GM21717 (cell line): ENCODE data around the gene FARP1.

Source experiments
- ATAC-seq: cut with Tn5 transposase; IDR thresholded peaks from one replicate; pipeline ENCODE4 v1.9.1; 2021; ENCODE audit warnings: mild to moderate bottlenecking, moderate library complexity; ENCODE audit not compliant: unreplicated experiment

FARP1 gene

GRCh38 chr13:98275681-98276171 is 132.8 kb downstream of the FARP1 start:
- no peak for ATAC-seq

GRCh38 chr13:98276486-98276885 is 133.6 kb downstream of the FARP1 start:
- ATAC-seq, result no peak

DNA sequence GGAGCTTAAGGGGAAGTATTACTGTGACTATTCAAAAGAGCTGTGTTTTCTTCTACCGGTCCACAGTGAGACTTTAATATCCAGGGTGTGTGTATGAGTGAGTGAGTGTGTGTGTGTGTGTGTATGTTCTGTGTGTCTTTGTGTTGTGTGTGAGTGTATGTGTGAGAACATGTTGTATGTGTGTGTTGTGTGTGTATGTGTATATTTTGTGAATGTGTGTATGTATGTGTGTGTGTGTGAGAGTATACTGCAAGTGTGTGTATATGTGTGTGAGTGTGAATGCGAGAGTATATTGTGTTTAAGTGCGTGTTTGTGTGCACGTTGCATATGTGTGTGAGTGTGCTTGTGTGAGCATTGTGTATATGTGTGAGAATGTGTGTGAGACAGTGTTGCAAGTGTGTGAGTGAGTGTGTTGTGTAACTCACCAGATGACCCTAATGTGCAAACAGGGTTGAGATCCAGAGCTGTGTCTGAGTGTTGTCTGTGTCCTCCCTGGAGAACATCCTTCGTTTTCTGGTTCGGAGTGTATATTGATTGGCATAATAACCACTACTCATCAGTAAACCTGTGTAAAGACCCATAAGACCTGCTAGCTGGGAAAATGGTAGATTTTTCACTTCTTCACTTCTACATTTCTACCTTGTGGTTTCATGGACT is 135.3 kb downstream of the FARP1 start:
- no peak for ATAC-seq

DNA sequence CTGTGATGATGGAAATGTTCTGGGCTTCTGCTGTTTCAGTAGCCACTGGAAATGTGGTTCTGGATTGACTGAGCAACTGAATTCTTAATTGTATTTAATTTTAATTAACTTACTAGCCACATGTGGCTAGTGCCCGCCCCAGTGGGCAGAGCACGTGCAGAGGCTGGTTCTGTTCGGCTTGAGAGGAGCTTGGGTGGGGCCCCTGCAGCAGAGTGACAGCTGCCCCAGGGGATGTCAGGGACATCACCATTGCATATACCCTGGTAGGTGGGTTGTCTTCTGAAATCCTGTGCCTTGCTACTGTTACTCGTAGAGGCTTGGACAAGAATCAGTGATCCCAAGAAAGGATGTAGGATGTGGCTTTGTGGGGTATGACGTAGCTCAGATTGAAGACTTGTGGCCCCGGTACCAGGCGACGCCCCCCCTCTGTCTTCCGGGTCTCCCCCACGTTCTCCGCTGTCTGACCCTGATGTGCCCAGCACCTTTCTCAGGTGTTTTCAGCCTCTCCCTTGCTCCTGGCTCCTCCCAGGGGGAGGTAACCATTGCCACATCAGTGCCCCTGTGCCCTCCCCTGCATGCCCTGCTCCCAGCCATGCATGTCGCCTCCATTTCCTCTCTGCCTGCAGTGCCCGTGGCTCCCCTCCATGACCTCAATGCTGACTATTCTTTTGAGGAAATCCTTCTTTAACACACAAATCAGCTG is 136.7 kb downstream of the FARP1 start:
- ATAC-seq, result no peak

DNA sequence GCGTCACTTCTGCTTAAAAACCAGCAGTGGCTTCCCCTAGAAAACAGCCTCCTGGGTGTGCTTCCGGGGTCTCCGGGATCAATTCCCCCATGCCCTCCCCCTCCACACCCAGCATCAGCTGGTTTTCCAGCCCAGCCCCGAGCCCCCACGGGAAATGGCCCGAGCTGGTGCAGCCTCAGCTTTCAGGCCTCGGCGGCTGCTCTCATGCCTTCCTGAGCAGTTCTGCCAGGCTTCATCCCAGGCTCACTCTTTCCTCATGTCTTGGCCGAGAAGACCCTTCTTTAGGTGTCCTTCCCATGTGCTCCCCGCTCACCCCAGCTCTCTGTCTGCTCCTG is 137.2 kb downstream of the FARP1 start:
- ATAC-seq, result no peak

- ATAC-seq, result no peak
These were observed 141.8 kb downstream of the FARP1 start for GRCh38 chr13:98284679-98285078.

DNA sequence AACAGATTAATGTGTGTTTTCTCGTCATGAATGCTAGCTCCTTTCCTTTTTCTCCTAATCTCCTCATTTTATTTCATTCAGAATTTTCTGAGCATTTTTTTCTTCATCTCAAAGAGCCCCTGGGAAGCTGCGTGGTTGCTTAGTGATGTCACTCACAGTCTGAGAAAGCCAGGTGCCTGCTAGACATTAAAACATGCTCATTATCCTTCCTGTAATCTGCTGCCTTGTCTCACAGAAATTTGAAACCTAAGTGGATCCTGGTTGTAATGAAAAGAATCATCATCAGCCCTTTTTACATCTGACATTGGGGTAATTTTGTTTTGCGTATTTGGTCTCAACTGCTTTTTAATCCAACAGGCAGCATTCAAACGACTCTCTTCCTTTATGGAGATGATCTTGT is 142.4 kb downstream of the FARP1 start:
- no peak for ATAC-seq

DNA sequence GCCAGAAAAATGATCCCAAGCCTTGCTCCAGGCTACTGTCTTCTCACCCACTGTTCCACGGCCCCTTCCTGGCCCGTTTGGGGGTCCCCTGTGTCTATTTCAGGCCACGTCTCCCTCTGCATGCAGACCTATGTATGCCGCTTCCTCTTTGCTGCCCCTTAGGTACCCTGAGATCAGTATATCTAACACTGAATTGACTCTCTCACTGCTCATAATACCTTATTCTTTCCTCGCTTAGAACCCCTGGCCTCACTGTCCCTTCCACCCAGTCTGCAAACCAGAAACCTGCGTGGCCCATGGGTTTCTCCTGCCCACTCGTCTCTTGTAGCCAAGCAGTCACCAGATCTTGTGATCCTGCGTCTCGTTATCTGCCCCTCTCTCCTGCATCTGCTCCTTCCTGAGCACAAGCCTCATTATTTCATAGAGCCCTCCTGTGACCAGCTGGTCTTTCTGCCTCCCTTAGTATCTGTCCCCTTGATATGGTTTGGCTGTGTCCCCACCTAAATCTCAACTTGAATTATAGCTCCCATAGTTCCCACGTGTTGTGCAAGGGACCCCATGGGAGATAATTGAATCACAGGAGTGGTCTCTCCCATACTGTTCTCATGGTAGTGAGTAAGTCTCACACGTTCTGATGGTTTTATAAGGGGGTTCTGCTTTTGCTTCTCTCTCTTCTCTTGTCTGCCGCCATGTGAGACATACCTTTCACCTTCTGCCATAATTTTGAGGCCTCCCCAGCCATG is 143.1 kb downstream of the FARP1 start:
- no peak for ATAC-seq

- ATAC-seq, result no peak
These were observed 143.9 kb downstream of the FARP1 start for GRCh38 chr13:98286799-98287198.

DNA sequence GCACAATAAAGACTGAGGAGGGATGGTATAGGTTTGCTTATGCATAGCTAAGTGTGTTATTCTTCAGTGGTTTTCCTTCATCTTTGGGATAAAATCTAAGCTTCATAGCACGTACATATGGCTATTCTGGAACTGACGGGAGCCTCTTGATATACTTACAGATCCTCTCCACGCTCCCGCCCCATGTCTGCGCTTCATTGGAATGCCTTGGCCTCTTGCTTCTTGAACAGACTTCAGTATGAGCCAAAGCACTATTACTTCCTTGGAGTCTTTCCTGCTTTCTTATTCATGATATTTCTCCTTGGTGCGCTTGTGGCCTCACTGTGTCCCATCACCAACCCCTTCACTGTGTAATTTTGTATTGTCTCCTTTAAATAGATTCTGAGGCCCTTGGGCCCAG is 145.3 kb downstream of the FARP1 start:
- ATAC-seq, result no peak

- no peak for ATAC-seq
These were observed 146.5 kb downstream of the FARP1 start for GRCh38 chr13:98289339-98289945.

GRCh38 chr13:98290261-98290660 is 147.4 kb downstream of the FARP1 start:
- no peak for ATAC-seq

DNA sequence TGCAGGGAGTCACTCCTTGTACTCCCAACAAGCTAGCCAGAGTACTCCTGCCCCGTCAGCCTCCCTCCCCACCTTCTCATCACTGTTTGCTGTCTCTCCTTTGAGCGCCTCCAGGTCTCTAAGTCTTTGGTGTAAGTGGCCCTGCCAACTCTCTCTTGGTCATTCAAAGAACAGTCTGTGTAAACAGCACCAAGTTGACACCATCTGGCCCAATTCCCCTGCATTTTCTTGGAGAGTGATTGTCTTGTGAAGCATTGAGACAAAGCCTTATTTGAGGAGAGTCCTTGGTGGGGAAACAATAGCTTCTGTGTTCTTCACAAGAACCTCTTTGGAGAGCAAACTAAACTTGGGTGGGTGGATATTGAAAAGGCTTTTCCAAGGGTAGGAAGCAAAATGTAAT is 148.8 kb downstream of the FARP1 start:
- ATAC-seq, result no peak

DNA sequence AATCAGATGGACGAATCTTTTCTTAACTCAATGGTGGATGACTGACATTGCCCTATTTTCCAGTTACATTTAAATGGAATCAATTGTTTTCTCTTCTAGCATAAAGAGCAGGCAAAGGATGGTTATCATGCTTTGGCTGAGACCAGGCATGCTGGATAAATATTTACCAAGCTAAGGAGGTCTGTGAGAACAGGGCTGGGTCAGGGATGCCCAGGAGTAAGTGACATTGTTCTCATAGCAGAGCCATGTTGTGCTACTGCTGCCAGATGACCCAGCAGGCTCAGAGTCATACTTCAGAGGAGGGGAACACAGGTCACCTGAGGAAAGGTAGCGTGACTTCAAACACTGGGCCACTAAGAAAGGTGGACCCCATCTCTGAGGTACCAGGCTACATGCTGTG is 150.2 kb downstream of the FARP1 start:
- ATAC-seq, result no peak

GRCh38 chr13:98293570-98294142 is 150.8 kb downstream of the FARP1 start:
- no peak for ATAC-seq

- ATAC-seq, result no peak
These were observed 152.5 kb downstream of the FARP1 start for GRCh38 chr13:98295371-98295770.

DNA sequence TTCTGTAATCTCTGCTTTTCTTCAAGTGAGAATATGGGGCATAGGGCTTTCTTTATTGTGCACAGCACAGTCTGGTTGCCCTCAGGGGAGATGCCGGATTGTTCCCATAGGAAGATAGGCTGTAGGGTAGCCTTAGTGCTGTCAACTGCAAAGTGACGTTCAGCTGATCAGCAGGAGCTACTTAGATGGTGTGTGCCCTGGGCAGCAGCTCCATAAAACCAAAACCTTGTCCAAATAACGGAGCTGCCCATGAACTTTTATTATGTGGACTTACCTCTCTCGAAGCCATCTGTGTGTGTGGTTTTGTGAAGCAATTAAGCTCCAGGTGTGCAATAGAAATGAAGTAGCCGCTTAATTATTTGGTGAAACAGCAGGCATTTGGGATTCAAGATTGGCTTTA is 154.2 kb downstream of the FARP1 start:
- no peak for ATAC-seq

GRCh38 chr13:98297745-98298144 is 154.9 kb downstream of the FARP1 start:
- ATAC-seq, result no peak

- no peak for ATAC-seq
These were observed 155.7 kb downstream of the FARP1 start for GRCh38 chr13:98298599-98298998.

GRCh38 chr13:98299235-98299965 is 156.5 kb downstream of the FARP1 start:
- no peak for ATAC-seq

GRCh38 chr13:98299966-98300350 is 157.1 kb downstream of the FARP1 start:
- ATAC-seq, result no peak
